GM19452 (cell line): Measurements from ENCODE around the gene LRCH4.

ENCODE experiments used
- ATAC-seq: cut with Tn5 transposase; IDR thresholded peaks from one replicate; pipeline ENCODE4 v1.9.1; 2021; ENCODE audit not compliant: unreplicated experiment

Gene LRCH4

DNA sequence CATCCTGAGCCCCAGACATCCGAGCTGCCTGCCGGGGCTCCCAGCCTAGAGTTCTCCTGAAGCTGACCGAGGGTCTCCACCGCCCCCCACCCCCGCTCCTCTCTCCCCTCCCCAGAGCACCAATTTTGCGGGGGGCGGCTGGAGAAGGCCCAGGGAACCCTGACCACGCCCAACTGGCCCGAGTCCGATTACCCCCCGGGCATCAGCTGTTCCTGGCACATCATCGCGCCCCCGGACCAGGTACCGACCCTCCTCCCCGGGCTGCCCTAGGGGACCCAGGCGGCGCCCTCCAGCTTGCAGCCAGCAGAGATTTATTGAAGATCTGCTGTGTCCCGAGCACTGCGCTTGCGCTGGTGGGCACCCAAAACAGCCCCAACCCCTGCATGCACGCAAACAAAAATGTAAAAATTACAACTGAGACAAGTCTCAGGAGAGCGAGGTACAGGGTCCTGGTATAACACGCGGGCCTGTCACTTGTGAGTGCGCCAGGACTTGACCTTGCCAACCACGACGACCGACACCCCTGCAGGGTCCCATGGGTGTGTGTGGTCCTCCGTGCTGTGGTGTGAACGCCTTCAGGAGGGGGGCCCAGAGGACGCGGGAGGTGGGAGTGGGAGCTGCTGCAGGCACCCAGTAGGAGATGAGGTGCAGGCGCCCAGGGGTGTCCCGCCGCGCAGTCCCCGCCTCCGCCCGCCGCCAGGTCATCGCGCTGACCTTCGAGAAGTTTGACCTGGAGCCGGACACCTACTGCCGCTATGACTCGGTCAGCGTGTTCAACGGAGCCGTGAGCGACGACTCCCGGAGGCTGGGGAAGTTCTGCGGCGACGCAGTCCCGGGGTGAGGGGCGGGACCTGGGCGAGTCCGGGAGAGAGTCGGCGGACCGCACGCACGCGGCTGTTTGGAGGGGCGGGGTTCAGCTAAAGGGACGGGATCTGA is 19.3 kb upstream of the LRCH4 start:
- no peak for ATAC-seq

DNA sequence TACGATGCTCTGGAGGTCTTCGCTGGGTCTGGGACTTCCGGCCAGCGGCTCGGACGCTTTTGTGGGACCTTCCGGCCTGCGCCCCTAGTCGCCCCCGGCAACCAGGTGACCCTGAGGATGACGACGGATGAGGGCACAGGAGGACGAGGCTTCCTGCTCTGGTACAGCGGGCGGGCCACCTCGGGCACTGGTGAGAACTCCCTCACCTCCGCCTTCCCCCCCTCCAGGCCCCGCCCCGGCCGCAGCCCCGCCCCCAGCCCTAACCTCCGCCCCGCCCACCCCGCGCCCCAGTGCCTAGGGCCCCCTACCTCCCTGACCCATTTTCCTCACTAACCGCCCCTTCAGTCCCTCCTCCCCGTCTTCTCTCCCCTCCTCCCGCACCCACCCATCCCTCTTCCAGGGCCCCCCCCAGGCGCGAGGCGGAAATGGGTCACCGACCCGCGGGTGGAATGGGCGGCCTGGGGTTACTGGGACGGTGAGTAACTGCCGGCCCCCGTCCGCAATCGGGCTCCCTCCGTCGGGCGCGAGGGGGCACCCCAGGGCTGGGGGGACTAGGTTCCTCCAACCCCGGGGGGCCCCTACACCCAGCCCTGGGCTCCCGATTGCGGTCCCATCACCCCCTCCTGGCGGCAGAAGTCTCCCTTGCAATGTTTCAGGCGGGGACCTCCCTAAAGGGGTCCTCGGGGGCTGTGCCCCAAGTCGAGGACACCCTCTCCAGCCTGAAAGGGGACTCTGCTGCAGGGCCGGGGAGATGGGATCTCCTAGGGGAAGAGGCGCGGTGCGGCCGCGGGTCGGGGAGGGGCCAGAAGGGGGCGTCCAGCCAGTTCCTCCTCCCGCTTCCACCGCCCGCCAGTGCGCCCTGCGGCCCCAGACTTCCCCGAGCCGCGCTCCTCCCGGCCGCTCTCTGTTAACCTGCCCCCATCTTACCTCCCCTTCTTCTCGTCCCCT is 18.4 kb upstream of the LRCH4 start:
- ATAC-seq: no peak

DNA sequence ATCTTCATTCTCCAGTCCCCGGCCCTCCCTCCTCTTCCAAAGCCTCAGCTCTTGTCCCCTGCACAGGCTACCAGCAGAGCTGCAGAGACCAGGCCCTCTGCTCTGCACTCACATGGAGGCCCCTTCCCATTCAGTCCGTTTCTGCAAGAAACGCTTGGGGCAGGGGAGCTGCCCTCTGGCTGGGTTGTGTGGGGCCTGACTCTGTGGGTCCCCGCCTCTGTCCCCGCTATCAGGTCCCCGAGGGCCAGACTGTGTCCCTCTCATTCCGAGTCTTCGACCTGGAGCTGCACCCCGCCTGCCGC is 17.7 kb upstream of the LRCH4 start:
- ATAC-seq: no peak

DNA sequence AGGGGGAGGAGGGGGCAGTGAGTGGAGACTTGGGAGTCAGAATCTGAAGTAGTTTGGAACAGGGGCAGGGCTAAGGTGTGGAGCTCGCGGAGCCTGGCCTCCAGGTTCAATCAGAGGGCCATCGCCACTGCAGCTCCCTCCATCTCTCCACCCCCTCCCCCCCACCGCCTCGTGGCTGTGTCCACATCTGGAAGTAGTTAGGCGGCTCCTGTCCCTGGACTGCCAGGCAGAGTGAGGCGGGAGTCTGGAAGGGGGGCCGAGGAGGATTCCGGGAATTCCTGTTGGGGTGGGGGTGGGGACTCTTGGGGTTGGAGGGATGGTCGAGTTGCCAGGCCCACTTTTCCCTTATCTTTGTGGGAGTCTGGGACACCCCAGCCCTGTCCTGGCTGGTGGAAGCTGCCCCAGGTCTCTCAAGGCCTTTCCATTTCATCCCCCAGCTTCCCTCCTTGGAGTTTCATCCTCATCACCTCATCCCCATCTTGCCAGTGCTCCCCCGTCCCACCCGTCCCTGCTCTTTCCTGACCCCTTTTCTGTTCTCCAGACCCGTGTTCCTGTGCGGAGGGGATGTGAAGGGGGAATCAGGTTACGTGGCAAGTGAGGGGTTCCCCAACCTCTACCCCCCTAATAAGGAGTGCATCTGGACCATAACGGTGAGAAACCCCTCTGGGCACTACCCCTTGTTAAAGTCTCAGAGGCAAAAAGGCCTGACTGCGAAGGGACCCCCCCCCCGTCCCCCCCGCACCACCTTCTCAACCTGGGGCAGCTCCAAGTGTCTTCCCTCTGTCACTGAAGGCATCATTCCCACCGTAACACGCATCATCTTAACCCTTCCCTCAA is 17.2 kb upstream of the LRCH4 start:
- no peak for ATAC-seq

DNA sequence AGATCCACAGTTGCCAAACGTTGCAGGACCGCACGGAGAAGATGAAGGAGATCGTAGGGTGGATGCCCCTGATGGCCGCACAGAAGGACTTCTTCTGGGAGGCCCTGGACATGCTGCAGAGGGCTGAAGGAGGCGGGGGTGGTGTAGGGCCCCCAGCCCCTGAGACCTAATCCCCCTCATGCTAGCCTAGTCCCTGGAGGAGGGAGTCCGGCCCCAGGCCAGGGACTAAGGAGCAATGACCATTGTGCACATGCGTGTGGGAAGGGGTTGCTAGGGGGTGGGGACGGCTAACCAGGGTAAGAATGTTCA is 14.8 kb upstream of the LRCH4 start:
- ATAC-seq: no peak

DNA sequence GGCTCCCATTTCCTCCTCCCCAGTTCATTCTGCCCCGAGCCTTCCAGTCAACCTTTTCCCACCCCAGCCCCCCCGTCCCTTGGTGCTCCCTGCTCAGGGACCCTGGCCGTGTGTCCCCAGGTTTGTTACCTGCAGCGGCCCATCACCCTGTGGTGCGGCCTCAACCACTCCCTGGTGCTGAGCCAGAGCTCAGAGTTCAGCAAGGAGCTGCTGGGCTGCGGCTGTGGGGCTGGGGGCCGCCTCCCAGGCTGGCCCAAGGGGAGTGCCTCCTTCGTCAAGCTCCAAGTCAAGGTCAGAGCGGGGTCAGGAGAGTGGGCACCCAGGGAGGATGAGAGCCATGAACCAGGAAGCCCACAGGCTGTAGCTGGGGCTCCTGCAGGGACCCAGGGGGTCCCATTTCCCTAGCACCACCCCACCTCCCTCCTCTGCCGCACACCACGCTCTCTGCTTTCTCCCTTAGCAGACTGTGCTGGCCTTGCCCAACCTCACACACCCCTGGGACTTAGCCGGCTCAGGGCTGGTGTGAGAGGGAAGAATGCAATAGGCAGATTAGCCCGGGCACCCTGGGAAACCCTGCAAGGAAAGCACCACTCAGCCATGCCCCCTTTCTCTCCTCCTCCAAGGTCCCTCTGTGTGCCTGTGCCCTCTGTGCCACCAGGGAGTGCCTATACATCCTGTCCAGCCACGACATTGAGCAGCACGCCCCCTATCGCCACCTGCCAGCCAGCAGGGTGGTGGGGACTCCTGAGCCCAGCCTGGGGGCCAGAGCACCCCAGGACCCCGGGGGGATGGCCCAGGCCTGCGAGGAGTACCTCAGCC is 14.2 kb upstream of the LRCH4 start:
- no peak for ATAC-seq

DNA sequence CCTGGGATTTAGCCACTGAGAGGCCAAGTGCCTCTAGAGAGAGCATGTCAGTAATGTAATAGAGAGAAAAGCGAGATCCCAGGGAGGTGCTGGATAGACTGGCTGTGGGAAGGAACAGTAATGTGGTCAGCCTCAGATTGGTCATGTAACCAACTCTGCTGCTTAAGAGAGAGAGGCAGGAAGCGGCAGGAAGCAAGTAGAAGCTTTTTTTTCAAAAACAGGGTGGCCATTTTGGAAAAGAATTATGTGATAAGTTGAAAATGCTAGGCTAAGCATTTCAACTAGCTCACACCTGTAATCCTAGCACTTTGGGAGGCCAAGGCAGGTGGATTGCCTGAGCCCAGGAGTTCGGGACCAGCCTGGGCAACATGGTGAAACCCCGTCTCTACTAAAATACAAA is 12.5 kb upstream of the LRCH4 start:
- ATAC-seq: no peak

DNA sequence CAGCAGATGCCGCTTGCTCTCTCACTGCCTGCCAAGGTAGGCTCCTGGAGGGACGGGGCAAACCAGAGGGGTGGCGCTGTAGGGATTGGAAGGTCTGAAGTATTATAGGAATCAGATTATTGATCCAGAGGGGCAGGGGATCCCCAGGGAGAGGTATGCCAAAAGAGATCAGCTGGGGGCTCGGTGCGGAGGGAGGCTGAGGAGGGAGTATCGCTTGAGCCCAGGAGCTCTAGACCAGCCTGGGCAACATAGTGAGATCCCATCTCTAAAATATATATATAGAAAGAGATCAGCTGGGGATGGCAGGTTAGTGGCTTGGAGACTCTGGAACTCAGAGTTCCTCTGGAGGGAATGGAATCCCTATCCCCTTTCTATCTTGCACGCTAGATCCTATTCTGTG is 9.3 kb upstream of the LRCH4 start:
- ATAC-seq: no peak

DNA sequence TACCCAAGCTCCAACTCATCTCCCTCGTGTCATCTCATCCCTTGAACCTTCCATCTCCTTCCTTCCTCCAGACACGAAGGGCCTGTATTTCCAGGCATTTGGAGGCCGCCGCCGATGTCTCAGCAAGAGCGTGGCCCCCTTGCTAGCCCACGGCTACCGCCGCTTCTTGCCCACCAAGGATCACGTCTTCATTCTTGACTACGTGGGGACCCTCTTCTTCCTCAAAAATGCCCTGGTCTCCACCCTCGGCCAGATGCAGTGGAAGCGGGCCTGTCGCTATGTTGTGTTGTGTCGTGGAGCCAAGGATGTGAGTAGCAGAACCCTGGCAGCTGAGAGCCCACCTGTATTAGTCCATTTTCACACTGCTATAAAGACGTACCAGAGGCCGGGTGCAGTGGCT is 5.7 kb upstream of the LRCH4 start:
- ATAC-seq: no peak

DNA sequence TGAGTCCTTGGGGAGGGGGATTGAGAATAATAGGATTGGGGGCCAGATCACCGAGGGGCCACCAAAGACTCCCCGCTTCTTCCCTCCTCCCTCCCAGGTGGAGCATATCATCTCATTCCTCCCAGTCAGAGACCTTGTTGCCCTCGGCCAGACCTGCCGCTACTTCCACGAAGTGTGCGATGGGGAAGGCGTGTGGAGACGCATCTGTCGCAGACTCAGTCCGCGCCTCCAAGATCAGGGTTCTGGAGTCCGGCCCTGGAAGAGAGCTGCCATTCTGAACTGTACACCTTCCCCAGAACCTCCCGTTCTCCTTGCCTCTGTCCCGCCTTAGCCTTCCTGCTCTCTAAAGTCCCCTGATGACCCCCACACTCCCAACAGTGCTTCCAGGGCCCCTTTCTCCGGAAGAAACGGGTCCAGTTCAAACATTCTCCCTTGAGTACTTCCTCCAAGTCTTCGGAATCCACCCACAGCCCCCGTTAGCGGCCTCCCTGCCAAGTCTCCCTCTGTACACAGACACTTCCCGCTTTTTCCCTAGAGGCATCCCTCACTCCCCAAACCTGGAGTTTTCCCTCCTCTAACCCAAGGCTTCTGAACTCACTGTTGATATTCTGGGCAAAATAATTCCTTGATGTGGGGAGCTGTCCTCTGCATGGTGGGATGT is 4.3 kb upstream of the LRCH4 start:
- ATAC-seq: no peak

DNA sequence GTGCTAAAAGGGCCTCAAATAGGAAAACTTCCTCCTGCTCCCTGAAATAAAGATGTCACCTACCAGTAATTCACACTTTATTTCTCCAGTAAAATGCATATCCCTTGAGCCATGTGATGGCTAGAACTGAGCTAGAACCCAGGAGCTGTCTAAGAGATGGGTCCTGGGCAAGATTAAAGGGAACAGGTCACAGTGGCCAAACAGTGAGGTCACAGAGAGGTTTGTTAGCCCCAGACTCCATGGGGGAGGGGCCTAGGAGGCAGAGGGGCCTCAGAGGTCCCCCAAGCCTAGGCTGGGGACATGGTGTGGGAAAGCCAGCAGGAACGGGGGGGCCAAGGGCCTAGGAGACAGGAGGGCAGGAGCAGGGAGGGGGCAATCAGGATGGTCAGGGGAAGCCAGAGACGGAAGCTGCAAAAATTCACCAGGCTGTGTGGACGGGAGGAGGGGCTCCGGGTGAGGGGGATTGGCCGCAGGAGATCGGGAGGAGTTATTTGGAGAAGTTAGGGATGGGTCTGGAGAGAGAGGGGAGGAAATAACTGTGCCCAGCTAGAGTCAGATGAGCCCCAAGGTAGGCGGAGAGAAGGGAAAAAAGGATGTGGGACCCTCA is 3.5 kb upstream of the LRCH4 start:
- ATAC-seq: no peak

DNA sequence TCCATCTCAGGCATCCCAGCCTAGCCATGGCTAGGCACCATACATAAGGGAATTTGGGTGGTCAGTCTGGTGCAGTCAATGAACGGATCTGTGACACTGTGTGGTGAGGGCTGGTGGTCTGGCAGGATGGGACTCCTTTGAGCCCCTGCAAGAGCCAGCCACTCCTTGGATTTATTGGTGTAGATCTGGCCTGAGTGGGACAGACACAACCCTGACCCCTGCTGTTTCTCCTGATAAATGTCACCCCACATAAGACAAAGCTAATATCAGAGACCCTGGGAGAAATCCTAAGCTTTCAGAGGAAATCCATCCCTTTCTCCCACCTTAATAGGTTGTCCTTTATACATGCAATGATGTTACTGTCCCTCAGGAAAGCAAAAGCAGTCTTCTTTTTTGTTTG is 2.5 kb upstream of the LRCH4 start:
- ATAC-seq: no peak

DNA sequence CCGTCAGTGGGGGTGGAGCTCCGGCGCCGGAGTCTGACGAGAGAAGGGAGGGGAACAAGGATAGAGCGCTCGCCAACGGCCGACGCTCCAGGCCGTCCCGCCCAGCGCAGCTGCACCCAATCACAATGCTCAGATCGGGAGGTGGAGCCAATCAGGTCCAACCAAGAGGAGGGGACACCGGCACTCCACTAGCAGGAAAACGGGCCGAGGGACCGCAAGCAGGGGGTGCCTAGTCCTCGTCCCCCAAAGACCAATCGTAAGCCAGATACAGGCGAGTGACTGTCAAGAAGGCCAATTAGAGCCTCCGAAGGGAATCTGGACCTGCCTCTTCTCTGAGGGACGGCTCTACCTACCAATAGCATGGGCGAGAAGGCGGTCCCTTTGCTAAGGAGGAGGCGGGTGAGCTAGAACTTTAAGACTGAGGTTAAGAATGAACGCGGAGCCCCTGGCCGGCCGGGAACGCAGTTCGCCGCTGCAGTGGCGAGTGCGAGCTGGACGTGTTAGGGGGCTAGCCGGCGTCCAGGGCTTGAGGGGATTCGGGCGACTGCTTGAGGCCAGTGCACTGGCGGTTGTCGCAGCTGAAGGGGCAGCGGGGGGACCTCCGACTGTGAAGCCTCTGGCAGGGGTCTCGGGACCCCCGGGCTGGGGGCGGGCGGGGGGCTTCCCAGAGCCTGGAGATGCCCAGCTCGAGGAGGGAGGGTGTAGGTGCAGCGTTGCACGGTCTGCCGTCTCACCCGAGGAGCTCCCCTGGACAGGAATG is 517 bp upstream of the LRCH4 start, which contains the start of gene FBXO24:
TSS of gene FBXO24 (plus strand) at position 63 of the 760 bp plus-strand sequence. CDS start at position 361, 298 bp downstream.
- peak; percentile 81 for ATAC-seq

DNA sequence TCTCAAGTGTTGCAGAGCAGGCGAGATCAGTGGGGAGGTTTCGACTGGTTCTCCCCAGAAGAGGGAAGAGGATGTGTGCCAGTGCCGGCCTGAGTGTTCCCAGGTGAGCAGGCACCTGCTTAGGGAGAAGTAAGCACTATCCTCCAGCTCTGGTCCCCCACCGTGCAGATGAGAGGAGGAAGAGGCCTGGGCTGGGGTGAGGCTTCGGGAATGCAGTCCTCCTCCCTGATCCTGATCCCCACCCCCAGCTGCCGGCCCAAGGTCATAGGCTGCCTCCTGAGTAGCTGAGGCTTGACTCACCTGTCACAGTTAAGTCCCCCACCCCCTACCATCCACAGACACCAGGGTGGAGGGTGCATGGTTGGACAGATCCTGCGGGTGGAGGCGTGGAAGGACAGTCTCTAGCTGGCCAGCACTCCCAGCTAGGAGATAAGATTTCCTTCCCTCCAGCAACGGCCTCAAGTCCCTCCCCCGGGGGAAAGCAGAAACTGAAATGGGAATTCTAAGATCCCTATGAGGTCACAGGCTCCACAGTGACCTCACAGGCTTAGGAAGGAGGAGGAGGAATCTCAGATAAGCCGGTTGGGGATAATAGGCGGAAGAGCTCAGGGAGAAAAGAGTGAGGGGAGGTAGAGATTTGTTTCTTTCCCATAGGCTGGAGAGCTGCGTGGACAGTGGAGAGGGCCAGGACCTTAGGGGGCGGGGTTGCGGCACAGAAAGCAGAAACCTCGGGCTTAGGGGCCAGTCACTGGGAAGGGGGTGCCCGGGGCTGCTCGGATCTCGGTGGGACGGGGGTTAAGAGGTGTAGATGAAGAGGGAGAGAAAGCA is 1.0 kb downstream of the LRCH4 start:
- ATAC-seq: no peak

DNA sequence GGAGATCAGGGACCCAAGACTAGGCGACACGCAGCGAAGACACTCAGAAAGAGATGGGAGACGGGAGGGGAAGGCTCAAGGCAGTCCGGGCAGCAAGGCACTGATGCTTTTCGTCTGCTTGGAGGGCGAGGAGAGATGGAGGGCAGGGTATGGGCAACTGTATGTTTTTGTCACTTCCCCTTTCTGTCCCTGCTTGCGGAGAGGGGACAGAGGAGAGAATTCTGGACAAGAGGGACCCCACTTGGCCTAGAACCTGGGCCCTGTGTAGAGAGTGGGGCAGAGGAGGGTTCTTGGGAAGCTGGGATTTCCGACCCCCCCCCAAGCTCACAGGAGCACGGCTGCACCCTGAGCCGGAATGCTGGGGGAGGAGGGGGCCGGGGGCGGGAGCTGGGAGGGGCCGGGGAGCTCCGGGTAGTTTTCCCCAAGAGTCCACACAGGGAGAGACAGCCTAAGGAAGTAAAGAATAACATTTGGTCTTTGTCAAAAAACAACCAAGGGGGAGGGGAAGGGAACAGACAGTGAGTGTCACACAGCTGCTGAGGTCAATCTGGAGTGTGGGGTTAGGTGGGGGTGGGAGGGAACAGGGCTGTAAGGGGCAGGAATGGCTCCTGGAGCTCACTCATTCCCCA is 1.8 kb downstream of the LRCH4 start:
- no peak for ATAC-seq

DNA sequence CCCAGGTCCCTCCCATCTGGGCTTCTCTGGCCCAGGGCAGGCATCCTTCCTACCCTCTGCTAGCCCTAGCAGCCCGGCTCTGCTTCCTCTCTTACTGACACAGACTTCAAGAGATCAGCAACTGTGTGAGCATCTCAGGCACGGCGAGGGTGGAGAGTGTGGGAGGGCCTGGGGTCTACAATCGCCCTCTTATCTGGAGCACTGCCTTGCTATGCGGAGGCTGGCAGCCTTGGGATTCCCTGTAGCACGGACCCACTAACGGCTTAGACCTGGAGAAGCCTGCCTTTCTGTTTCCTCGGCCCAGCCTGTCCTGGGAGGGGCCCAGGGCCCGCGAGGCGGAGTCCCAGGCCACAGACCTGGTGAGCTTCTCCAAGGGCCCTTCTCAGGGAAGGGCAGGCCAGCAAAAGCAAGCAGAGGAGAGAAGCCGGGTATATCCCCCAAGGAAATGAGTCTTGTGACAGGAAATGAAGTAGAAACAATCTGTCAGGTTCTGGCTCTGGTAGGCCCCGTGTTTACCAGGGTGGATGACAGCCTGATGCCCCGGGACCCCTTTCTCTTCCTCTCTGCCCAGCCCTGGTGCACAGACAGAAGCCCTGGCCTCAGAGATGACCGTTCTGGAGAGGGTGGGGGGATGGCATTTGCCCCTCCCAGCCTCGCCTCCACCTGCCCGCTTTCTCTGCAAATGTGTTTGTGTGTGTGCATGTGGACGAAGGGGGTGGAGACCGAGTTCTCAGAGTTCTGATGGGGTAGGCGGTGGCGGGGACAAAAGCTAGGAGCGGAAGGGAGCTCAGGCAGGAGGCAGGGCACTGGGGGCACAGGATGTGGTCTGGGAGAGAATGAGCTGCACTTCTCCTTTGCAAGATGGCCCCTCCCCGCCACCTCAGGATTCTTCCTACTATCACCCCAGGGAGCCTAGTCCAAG is 2.5 kb downstream of the LRCH4 start:
- ATAC-seq: no peak
